GM18907 (cell line): Measurements from ENCODE around the gene SYN1.

Experiments
- ATAC-seq: cut with Tn5 transposase; IDR thresholded peaks from one replicate; pipeline ENCODE4 v1.9.1; 2021; ENCODE audit warnings: mild to moderate bottlenecking, moderate library complexity; ENCODE audit not compliant: unreplicated experiment

The SYN1 gene

DNA sequence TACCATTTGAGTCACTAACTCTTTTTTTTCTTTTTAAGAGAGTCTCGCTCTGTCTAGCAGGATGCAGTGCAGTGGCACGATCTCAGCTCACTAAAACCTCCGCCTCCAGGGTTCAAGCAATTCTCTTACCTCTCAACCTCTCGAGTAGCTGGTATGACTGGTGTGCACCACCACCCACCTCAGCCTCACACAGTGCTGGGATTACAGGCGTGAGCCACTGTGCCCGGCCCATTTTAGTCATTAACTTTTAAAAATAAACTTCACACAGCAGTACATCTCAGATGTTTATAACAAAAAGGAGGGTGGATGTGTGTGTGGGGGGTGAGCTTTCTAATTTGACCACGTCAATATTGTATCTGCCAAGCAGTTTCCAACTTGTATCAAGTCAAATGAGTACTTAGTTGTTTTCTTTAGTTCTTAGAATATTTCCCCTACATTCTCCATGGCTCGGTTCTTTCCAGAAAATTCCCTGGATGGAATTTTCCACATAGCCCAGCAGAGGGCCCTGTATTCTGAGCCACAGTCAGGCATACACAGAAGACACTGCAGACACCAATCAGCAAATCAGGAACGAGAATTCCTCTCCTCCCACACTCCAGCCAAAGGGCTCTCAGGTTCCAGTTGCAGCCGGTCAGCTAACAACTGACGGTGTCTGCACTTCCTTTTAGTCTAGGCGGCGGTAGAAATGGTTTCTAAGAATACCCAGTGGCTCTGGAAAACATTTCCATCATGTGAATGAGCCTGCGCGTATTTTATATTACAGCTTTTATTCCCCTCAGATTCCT, 78.7 kb downstream of the SYN1 start:
- no peak for ATAC-seq

- no peak for ATAC-seq
Observed at GRCh38 chrX:47539860-47540259, 79.8 kb downstream of the SYN1 start.

GRCh38 chrX:47530049-47530448, 89.6 kb downstream of the SYN1 start:
- ATAC-seq, result no peak

- ATAC-seq, result no peak
Observed at GRCh38 chrX:47529548-47529947, 90.1 kb downstream of the SYN1 start.

- ATAC-seq, result no peak
Observed at GRCh38 chrX:47523713-47524166, 95.9 kb downstream of the SYN1 start.

DNA sequence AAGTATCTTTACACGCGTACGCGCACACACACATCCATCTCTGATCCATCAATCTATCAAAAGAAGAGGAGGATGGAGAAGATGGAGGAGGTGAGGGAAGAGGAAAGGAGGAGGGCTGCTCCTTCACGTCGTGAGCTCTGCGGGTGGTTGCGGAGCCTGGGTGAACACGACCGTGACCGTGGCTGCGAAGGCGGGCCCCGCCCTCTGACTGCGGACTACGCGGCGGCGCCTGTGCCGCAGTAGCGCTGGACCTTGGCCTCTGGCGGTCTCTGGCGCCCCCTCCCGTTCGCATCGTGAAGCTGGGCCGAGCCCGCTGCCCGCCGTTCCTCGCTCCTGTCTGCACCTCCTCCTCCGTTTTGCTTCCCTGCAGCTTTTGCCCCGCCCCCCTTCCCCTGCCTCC, 96.4 kb downstream of the SYN1 start:
- peak; percentile 86 for ATAC-seq
